ENCODE data around the gene DACT1.

The DACT1 gene

DNA sequence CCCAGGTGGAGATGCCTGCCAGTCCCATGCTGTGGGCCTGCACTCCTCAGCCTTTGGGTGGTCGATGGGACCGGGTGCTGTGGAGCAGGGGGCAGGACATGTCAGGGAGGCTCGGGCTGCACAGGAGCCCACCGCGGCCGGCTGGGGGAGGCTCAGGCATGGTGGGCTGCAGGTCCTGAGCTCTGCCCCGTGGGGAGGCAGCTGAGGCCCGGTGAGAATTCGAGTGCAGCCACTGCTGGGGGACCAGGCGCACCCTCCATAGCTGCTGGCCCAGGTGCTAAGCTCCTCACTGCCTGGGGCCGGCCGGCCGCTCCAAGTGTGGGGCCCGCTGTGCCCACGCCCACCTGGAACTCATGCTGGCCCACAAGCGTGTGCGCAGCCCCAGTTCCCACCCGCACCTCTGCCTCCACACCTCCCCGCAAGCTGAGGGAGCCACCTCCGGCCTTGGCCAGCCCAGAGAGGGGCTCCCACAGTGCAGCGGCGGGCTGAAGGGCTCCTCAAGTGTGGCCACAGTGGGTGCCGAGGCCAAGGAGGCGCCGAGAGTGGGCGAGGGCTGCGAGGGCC lies 49.6 kb downstream of the DACT1 start:
- TF ChIP-seq, protein P1, sequence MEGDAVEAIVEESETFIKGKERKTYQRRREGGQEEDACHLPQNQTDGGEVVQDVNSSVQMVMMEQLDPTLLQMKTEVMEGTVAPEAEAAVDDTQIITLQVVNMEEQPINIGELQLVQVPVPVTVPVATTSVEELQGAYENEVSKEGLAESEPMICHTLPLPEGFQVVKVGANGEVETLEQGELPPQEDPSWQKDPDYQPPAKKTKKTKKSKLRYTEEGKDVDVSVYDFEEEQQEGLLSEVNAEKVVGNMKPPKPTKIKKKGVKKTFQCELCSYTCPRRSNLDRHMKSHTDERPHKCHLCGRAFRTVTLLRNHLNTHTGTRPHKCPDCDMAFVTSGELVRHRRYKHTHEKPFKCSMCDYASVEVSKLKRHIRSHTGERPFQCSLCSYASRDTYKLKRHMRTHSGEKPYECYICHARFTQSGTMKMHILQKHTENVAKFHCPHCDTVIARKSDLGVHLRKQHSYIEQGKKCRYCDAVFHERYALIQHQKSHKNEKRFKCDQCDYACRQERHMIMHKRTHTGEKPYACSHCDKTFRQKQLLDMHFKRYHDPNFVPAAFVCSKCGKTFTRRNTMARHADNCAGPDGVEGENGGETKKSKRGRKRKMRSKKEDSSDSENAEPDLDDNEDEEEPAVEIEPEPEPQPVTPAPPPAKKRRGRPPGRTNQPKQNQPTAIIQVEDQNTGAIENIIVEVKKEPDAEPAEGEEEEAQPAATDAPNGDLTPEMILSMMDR (IDR thresholded peaks at IDR 0.05; ENCODE audit: low read length, missing control alignments), result no peak
- no peak overlapping the region for H3K4me3 ChIP-seq (replicated peaks; ENCODE audit: low read depth, low read length)
- no peak for DNase-seq (ENCODE audit: low read depth)

DNA sequence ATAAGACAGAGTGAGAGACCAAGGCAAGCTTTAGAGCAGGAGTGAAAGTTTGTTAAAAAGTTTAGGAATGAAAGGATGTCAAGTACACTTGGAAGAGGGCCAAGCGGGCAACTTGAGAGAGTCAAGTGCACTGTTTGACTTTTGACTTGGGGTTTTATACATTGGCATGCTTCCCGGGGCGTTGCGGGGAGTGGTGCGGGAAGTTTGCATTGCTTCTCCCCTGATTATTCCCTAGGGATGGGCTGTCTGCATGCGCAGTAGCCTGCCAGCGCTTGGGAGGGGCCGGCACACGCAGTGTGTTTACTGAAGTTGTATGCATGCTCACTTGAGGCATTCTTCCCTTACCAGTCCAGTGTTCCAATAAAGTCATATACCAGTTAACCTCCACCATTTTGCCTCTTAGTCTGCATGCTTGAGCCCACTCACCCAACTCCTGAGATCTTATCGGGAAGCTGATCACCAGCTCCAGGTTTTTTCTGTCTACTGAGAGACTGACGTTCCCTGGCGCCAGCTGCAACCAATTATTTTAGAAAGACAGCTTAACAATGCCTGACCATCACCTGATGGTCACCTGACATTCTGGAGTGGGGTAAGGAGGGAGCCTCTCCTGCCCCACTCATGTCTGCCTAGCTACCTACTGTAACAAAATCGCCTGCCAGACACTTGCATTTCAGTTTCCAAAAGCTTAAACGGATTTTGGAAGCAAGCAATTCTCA lies 53.2 kb downstream of the DACT1 start:
- H3K4me3 ChIP-seq (replicated peaks; ENCODE audit: low read depth, low read length), result no peak overlapping the region
- TF ChIP-seq, protein P1 (IDR thresholded peaks at IDR 0.05; ENCODE audit: low read length, missing control alignments), result no peak
- no peak for DNase-seq (ENCODE audit: low read depth)

DNA sequence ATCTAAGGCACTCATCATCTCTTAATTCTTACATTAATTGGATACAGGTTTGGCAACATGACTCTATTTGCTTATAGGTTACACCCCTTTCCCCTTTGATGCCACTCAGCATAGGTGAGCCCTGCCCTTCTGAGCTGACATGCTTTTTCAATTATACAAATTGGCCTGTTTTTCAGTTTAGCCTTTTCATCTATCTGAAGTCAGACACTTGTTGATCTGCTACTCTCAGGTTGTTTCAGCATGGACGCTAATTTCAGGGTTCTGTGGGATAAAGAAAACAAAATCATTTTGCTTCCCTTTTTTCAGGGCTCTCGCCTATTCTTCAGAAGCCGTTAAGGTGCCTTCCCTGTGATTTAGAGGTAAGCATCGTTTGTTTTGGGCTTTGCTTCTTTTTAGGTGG lies 55.3 kb downstream of the DACT1 start:
- TF ChIP-seq, protein P1 (IDR thresholded peaks at IDR 0.05; ENCODE audit: low read length, missing control alignments), result no peak

DNA sequence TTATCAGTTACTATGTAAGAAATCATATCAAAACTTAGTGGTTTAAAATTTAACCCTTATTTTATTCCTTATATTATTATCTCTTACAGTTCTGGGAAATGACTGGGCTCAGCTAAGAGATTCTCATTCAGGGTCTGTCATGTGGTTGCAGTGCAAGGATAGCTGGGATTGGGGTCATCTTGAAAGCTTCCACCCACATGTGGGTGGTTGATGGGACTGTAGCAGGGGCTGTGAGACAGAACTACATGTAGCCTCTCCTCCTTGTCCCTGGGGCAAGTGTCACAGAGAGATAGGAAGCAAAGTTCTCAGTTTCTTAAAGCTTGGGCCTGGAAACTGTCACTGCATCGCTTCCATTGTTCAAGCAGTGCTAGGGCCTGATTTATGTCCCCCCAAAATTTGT lies 57.8 kb downstream of the DACT1 start:
- TF ChIP-seq, protein P1 (IDR thresholded peaks at IDR 0.05; ENCODE audit: low read length, missing control alignments), result no peak
- no peak overlapping the region for H3K4me3 ChIP-seq (replicated peaks; ENCODE audit: low read depth, low read length)
- no peak for DNase-seq (ENCODE audit: low read depth)

More for the DNA sequence above, 55.3 kb downstream of the DACT1 start:
- no peak overlapping the region for H3K4me3 ChIP-seq (replicated peaks; ENCODE audit: low read depth, low read length)
- DNase-seq (ENCODE audit: low read depth), result no peak

DNA sequence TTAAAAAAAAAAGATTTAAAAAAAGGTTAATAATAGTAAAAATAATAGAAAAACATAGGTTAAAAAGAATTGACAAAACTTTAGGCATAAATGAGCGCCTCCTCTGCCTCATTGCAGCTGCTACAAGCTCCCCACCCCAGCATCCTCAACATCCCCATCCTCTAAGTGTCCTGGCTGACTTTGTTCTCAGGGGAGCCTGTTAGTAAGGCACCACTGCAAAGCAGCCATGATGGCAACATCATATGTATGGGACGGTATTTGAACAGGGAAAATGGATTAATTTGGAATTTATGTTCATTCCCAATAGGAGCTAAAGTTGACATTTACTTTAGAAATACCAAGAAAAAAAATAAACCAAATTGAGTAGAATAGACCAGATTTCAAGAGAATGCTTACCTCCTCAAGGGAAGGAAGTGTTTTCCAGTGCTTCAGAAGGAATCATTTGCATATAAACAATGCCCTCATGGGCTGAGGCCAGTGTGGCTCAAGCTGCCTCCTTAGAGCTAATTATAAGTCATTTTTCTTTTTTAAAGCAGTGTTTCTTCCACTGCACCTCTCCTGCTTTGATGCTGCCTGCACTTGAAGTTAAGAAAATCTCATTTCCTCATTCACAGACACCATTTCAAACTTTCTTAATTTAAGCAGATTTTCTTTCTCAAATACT lies 59.6 kb downstream of the DACT1 start:
- H3K4me3 ChIP-seq (replicated peaks; ENCODE audit: low read depth, low read length), result no peak overlapping the region
- no peak for DNase-seq (ENCODE audit: low read depth)
- TF ChIP-seq, protein P1 (IDR thresholded peaks at IDR 0.05; ENCODE audit: low read length, missing control alignments), result no peak
